Thyroid gland (tissue), 4 donors: ENCODE measurements around the gene SYNPO.

Experiments used
- CTCF ChIP-seq, 6 experiments: fragments of 200-600 bp in 3 of 6; fragments of 450-650 bp in 3 of 6; sonication (generic) in 3 of 6; IDR thresholded peaks; one replicate each; pipeline ENCODE4 v1.5.1; 2016 to 2019; ENCODE audit warnings: antibody characterized with exemption in 6 of 6, mild to moderate bottlenecking in 2 of 6, inconsistent platforms in 1 of 6, moderate library complexity in 1 of 6
- POLR2A ChIP-seq, 2 donors: fragments of 450-650 bp; IDR thresholded peaks; one replicate each; pipeline ENCODE4 v1.6.1; 2017; ENCODE audit warnings: antibody characterized with exemption in 2 of 2, mild to moderate bottlenecking in 2 of 2, moderate library complexity in 1 of 2

- TF ChIP-seq CTCF (IDR thresholded peaks at IDR 0.05) (no peak), POLR2A (IDR thresholded peaks at IDR 0.05) (no peak)
Observed at GRCh38 chr5:150625164-150625535, 15.3 kb upstream of the SYNPO start.
